K562 (cell line): ENCODE results near the gene EPN2. TPM values are rescaled to one million over a fixed set of nuclear protein-coding genes. Genes with fewer than 3 reads are reported as not detected.
"Not testable (repeated sequence)": the region's sequence is repeated elsewhere in the genome, so short reads cannot be mapped to it uniquely, and the experiment has no call there.

Experiments
- ATAC-seq: fragments of 200-7000 bp; cut with Tn5 transposase; 3 replicates; pipeline ENCODE4 v1.9.1; 2020; ENCODE audit warnings: moderate library complexity
- BruUV-seq: library from RNA; stranded (reverse); fragments of 400-500 nt; replicated peaks from 2 replicates; lab custom pipeline; 2021; lab: Mats Ljungman, UMichigan
- CTCF ChIA-PET: fragments of 300-600 bp; formaldehyde crosslinking; extraction: SDS; loops from one replicate; lab custom pipeline; 2021; ENCODE audit warnings: low intra/inter-chr PET ratio; lab: Yijun Ruan, JAX
- POLR2A ChIA-PET: fragments of 300-600, 350-650 bp; sonication (Branson Sonifier 250); formaldehyde crosslinking; extraction: SDS; loops from one replicate; lab custom pipeline; 2021; ENCODE audit warnings: antibody characterized with exemption, inconsistent platforms; lab: Yijun Ruan, JAX
- DNase-seq, 4 experiments: peaks; one replicate each; pipeline versions ENCODE4 v3.0.0 to v3.0.0-alpha.2; 2011 to 2018; ENCODE audit warnings: low spot score in 3 of 4, mixed read lengths in 3 of 4; ENCODE audit errors: extremely low read depth in 1 of 4
- FAIRE-seq: peaks from 2 replicates; lab custom pipeline; 2011; peaks lifted over from hg19 to GRCh38; lab: Jason Lieb, UNC
- H2AFZ ChIP-seq: 2 replicates; pipeline ENCODE4 v1.6.0; 2011; ENCODE audit warnings: low read depth, low read length, control low read depth, inconsistent platforms
- H3K27ac ChIP-seq: fragments of 200-600 bp; 3 replicates; pipeline ENCODE4 v1.8.0; 2011; ENCODE audit warnings: low read depth, mild to moderate bottlenecking, control low read depth, inconsistent platforms, low read length, moderate library complexity, mixed read lengths; ENCODE audit errors: extremely low read depth
- H3K27me3 ChIP-seq, 2 experiments: fragments of 300-600 bp in 1 of 2; 2 replicates in 1 of 2; 3 replicates in 1 of 2; pipeline versions ENCODE4 v1.6.0 to v1.8.0; 2011; ENCODE audit warnings: inconsistent platforms in 2 of 2, low read length in 2 of 2, mild to moderate bottlenecking in 1 of 2, mixed read lengths in 1 of 2, moderate library complexity in 1 of 2; ENCODE audit not compliant: control insufficient read depth in 2 of 2, insufficient read depth in 2 of 2
- H3K36me3 ChIP-seq: fragments of 300-600 bp; 3 replicates; pipeline ENCODE4 v1.8.0; 2011; ENCODE audit warnings: mild to moderate bottlenecking, low read length, inconsistent platforms; ENCODE audit not compliant: control insufficient read depth, insufficient read depth
- H3K4me1 ChIP-seq, 2 experiments: fragments of 200-600 bp in 1 of 2; replicated peaks in 1 of 2; 2 replicates in 1 of 2; 3 replicates in 1 of 2; pipeline versions ENCODE4 v1.5.1 to v1.8.0; 2011; ENCODE audit warnings: inconsistent platforms in 2 of 2, low read length in 2 of 2, mild to moderate bottlenecking in 1 of 2, mixed read lengths in 1 of 2, moderate library complexity in 1 of 2; ENCODE audit not compliant: control insufficient read depth in 2 of 2, insufficient read depth in 2 of 2
- H3K4me2 ChIP-seq: 2 replicates; pipeline ENCODE4 v1.6.1; 2011; ENCODE audit warnings: low read length, control low read depth, inconsistent platforms, mixed read lengths; ENCODE audit not compliant: insufficient read depth
- H3K4me3 ChIP-seq: fragments of 200-600 bp; sonication (generic), shearing (Covaris generic); 2 replicates; pipeline ENCODE4 v1.5.1; 2016; ENCODE audit warnings: control low read depth, inconsistent platforms
- H3K79me2 ChIP-seq: fragments of 200-600 bp; 3 replicates; pipeline ENCODE4 v1.8.0; 2011; ENCODE audit warnings: low read length, inconsistent platforms; ENCODE audit not compliant: control insufficient read depth, insufficient read depth
- H3K9ac ChIP-seq, 2 experiments: 2 replicates each; pipeline versions ENCODE4 v1.6.0 to v1.6.1; 2011; ENCODE audit warnings: low read depth in 2 of 2, low read length in 2 of 2, control low read depth in 1 of 2, inconsistent platforms in 1 of 2, mild to moderate bottlenecking in 1 of 2, mixed read lengths in 1 of 2; ENCODE audit not compliant: insufficient read depth in 1 of 2
- H3K9me1 ChIP-seq: one replicate; pipeline ENCODE4 v1.6.0; 2011; ENCODE audit warnings: inconsistent platforms, mild to moderate bottlenecking, low read length, moderate library complexity; ENCODE audit not compliant: control insufficient read depth, insufficient read depth
- H3K9me3 ChIP-seq: replicated peaks from 2 replicates; pipeline ENCODE4 v1.5.1; 2011; ENCODE audit warnings: low read depth, low read length, inconsistent platforms; ENCODE audit not compliant: control insufficient read depth, insufficient read depth
- H4K20me1 ChIP-seq: replicated peaks from 2 replicates; pipeline ENCODE4 v1.6.1; 2011; ENCODE audit warnings: low read length, inconsistent platforms, mixed read lengths; ENCODE audit not compliant: control insufficient read depth, insufficient read depth
- WGBS: fragments of 100-300 bp; shearing (Covaris generic); methylation state at CpG from one replicate; pipeline ENCODE4 v1.1.6; 2016; ENCODE audit warnings: low coverage, mixed read lengths; ENCODE audit not compliant: insufficient coverage; ENCODE audit errors: missing lambda C conversion rate; 5-methylcytosine and 5-hydroxymethylcytosine counted together
- in situ Hi-C: fragments of 300-500 bp; cut with MboI; formaldehyde crosslinking; loops from 4 replicates; pipeline ENCODE4 v1.15.0; 2018; ENCODE audit warnings: inconsistent platforms, mixed read lengths
- intact Hi-C: fragments of 100-400 bp; cut with micrococcal nuclease; formaldehyde crosslinking; loops from 2 replicates; pipeline ENCODE4 v1.14.2; 2022
- polyA plus RNA-seq, 8 experiments: library from polyadenylated mRNA; depleted of rRNA in 4 of 8; stranded (reverse) in 5 of 8; unstranded in 3 of 8; fragments of >200 nt; fragmentation: Nextera tagmentation in 2 of 8; fragmentation: Illumina TruSeq in 1 of 8; extraction: Ambion mirVana in 2 of 8; extraction: Trizol in 1 of 8; gene quantifications; 2 replicates each; pipeline versions ENCODE4 v1.2.1 to v1.2.3, GENCODE V29; 2011 to 2014; ENCODE audit warnings: inconsistent platforms in 1 of 8, missing spikeins in 1 of 8
- total RNA-seq, 7 experiments: library from RNA; depleted of rRNA in 6 of 7; stranded (reverse); fragments of >200 nt in 6 of 7; fragmentation: Illumina TruSeq in 2 of 7; extraction: Trizol in 2 of 7; gene quantifications; 2 replicates each; pipeline versions ENCODE4 v1.2.1 to v1.2.3, GENCODE V29; 2011 to 2021; ENCODE audit warnings: low replicate concordance in 1 of 7

EPN2 gene
- total and polyA plus RNA-seq, 9 of the 15 experiments (the other 6 are each of a cell fraction or from before 2014, with no cell fraction given): 1.0 to 12.9 (median 8.9) TPM

DNA sequence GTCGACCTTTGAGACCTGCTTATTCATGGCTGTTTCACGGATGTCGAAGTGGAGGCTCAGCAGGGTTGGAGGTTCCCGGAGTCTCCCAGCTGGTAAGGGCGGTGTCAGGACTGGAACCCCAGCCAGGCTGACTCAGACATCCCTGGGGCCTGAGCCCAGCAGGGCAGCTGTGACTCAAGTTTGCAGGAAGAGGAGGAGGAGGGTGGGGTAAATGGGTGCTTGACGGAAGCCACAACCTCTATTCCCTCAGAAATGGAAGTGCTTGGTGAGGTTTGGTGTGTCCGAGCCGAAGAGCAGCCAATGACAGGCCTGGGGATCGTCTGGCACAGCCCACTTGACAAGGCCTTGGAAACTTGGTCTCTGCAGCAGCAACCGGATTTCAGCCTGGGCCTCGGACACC is 17.8 kb upstream of the EPN2 start:
- CTCF ChIA-PET: not testable (repeated sequence)

DNA sequence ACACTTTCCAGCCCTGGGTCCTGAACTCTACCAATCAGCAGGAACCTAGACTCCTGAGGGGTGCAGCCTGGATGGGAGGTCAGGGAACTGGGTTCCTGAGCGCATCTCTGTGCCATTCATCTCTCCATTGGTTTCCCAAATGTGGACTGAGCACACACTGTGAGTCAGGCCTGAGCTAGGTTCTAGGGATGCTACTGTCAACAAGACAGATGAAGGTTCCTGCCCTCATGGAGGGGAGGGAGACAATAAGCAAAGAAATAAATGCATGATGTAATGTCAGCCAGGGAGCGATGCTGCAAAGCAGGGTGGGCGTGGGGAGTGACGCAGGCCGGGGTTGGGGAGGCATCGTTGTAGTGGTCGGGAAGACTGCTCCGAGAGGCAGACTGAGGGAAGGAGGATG is 17.0 kb upstream of the EPN2 start:
- CTCF ChIA-PET, H3K9ac ChIP-seq, H3K9me3 ChIP-seq, H3K4me2 ChIP-seq, FAIRE-seq, POLR2A ChIA-PET, in situ Hi-C loops, H2AFZ ChIP-seq, H3K27me3 ChIP-seq, H3K4me3 ChIP-seq, intact Hi-C loops, H3K9me1 ChIP-seq, H3K4me1 ChIP-seq, H4K20me1 ChIP-seq, ATAC-seq, BruUV-seq, H3K27ac ChIP-seq, H3K79me2 ChIP-seq, DNase-seq, H3K36me3 ChIP-seq: not testable (repeated sequence)
- no CpG with 5 or more reads among the region's 8 CpGs for WGBS

More for the DNA sequence above, 17.8 kb upstream of the EPN2 start:
- no CpG with 5 or more reads among the region's 11 CpGs for WGBS
- BruUV-seq, H3K27me3 ChIP-seq, H2AFZ ChIP-seq, H3K4me3 ChIP-seq, H3K36me3 ChIP-seq, DNase-seq, H3K9me1 ChIP-seq, H3K4me2 ChIP-seq, H3K9me3 ChIP-seq, ATAC-seq, H4K20me1 ChIP-seq, FAIRE-seq, H3K79me2 ChIP-seq, intact Hi-C loops, H3K27ac ChIP-seq, H3K9ac ChIP-seq, in situ Hi-C loops, POLR2A ChIA-PET, H3K4me1 ChIP-seq: not testable (repeated sequence)

DNA sequence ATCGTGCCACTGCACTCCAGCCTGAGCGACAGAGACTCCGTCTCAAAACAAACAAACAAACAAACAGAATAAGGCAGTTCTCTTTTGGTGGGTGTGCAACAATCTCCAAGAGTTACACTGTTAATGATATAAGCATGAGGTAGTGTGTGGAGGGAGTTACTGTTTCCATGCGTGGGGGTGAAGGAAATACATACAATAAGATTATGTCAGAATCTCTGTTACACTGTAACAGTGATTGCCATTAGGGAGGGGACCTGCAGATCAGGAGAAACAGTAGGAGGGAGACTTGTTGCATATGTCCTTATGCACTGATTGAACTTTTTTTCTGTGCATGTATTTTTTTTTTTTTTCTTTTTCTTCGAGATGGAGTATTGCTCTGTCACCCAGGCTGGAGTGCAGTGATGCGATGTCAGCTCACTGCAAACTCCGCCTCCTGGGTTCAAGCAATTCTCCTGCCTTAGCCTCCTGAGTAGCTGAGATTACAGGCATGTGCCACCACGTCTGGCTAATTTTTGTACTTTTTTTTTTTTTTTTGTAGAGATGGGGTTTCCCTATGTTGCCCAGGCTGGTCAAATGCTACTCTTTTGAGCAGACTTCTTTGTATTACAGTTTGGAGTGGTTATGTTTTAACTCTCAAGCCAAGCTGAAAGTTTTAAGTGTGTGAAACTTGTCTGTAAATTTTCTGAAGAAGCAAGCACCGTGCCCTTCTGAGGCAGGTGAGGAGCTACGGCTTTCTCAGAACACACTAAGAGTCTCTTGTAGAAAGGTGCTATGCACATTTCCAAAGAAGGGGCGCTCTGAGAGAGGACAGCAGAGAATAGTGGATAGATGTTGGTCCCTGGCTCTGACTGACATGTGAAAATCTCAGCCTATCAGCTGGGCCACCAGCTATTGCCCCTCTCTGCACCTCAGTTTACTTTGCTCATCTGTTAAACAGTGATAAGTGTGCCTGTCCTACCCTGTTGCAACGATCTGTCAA is 10.3 kb upstream of the EPN2 start:
- H3K27me3 ChIP-seq, H3K4me1 ChIP-seq, FAIRE-seq, intact Hi-C loops, POLR2A ChIA-PET, H3K79me2 ChIP-seq, H3K4me3 ChIP-seq, H3K4me2 ChIP-seq, H3K9me3 ChIP-seq, H4K20me1 ChIP-seq, BruUV-seq, in situ Hi-C loops, CTCF ChIA-PET, H3K27ac ChIP-seq, H3K9ac ChIP-seq, DNase-seq, H3K36me3 ChIP-seq, H2AFZ ChIP-seq, H3K9me1 ChIP-seq: not testable (repeated sequence)
- ATAC-seq: peak; percentile 81
- WGBS: no CpG with 5 or more reads among the region's 12 CpGs
